Mesenchymal stem cell (in vitro differentiated cells and primary cell): ENCODE results near the gene ZNF687.
A peak's percentile ranks its signal among the peaks of the same experiment; 100 is the strongest.

Source experiments
- DNase-seq: peaks from one replicate; pipeline ENCODE4 v3.0.0-alpha.2; 2013
- H2AFZ ChIP-seq: one replicate; pipeline ENCODE4 v1.6.1; 2013; ENCODE audit warnings: low read depth, mild to moderate bottlenecking, control low read depth, inconsistent platforms, low read length, moderate library complexity
- H2AK5ac ChIP-seq: 2 replicates; pipeline ENCODE4 v1.6.1; 2013; ENCODE audit warnings: low read length, moderate library complexity, mild to moderate bottlenecking, inconsistent platforms; ENCODE audit not compliant: severe bottlenecking
- H2BK120ac ChIP-seq: one replicate; pipeline ENCODE4 v1.6.1; 2013; ENCODE audit warnings: low read depth, mild to moderate bottlenecking, inconsistent platforms, low read length, moderate library complexity
- H2BK12ac ChIP-seq, 2 experiments: one replicate each; pipeline ENCODE4 v1.6.1; 2013; ENCODE audit warnings: inconsistent platforms in 2 of 2, low read length in 2 of 2, mild to moderate bottlenecking in 2 of 2, moderate library complexity in 2 of 2, control low read depth in 1 of 2
- H2BK15ac ChIP-seq: one replicate; pipeline ENCODE4 v1.6.1; 2013; ENCODE audit warnings: mild to moderate bottlenecking, low read depth, inconsistent platforms; ENCODE audit not compliant: poor library complexity, severe bottlenecking
- H2BK5ac ChIP-seq: 2 replicates; pipeline ENCODE4 v1.6.1; 2013; ENCODE audit warnings: low read depth, mild to moderate bottlenecking, low read length, control low read depth, inconsistent platforms; ENCODE audit not compliant: poor library complexity, severe bottlenecking
- H3K14ac ChIP-seq, 2 experiments: one replicate each; pipeline ENCODE4 v1.6.1; 2013; ENCODE audit warnings: inconsistent platforms in 2 of 2, low read length in 2 of 2, control low read depth in 1 of 2, mild to moderate bottlenecking in 1 of 2, moderate library complexity in 1 of 2
- H3K18ac ChIP-seq, 2 experiments: one replicate each; pipeline ENCODE4 v1.6.1; 2013; ENCODE audit warnings: inconsistent platforms in 2 of 2, low read length in 2 of 2, control low read depth in 1 of 2, low read depth in 1 of 2, mild to moderate bottlenecking in 1 of 2
- H3K23ac ChIP-seq, 2 experiments: one replicate each; pipeline ENCODE4 v1.6.1; 2013; ENCODE audit warnings: inconsistent platforms in 2 of 2, low read length in 2 of 2, mild to moderate bottlenecking in 2 of 2, moderate library complexity in 2 of 2, control low read depth in 1 of 2
- H3K27ac ChIP-seq: 2 replicates; pipeline ENCODE4 v1.5.1; 2013; ENCODE audit warnings: mild to moderate bottlenecking, moderate library complexity, low read length, control low read depth, inconsistent platforms; ENCODE audit not compliant: poor library complexity, severe bottlenecking
- H3K27me3 ChIP-seq, 2 experiments: 2 replicates each; pipeline versions ENCODE4 v1.6.1 to v1.7.0; 2013; ENCODE audit warnings: low read length in 2 of 2, mild to moderate bottlenecking in 2 of 2, moderate library complexity in 2 of 2, control low read depth in 1 of 2, inconsistent platforms in 1 of 2; ENCODE audit not compliant: control insufficient read depth in 1 of 2, insufficient read depth in 1 of 2
- H3K36me3 ChIP-seq, 2 experiments: 2 replicates each; pipeline versions ENCODE4 v1.6.1 to v1.7.0; 2013; ENCODE audit warnings: low read length in 2 of 2, control low read depth in 1 of 2, inconsistent platforms in 1 of 2, low read depth in 1 of 2, mild to moderate bottlenecking in 1 of 2; ENCODE audit not compliant: insufficient read depth in 2 of 2, control insufficient read depth in 1 of 2
- H3K4ac ChIP-seq, 2 experiments: one replicate each; pipeline ENCODE4 v1.6.1; 2013; ENCODE audit warnings: inconsistent platforms in 2 of 2, low read length in 2 of 2, mild to moderate bottlenecking in 2 of 2, moderate library complexity in 2 of 2, control low read depth in 1 of 2, low read depth in 1 of 2
- H3K4me1 ChIP-seq: 2 replicates; pipeline ENCODE4 v1.6.1; 2013; ENCODE audit warnings: low read depth, low read length, control low read depth; ENCODE audit not compliant: control insufficient read depth, insufficient read depth
- H3K4me2 ChIP-seq: 2 replicates; pipeline ENCODE4 v1.6.1; 2013; ENCODE audit warnings: low read length, mild to moderate bottlenecking, inconsistent platforms; ENCODE audit not compliant: poor library complexity, severe bottlenecking
- H3K4me3 ChIP-seq, 2 experiments: 2 replicates each; pipeline versions ENCODE4 v1.5.1 to v1.7.0; 2013; ENCODE audit warnings: low read length in 2 of 2, mild to moderate bottlenecking in 2 of 2, control low read depth in 1 of 2, low read depth in 1 of 2; ENCODE audit not compliant: insufficient read depth in 1 of 2
- H3K79me1 ChIP-seq: replicated peaks from 2 replicates; pipeline ENCODE4 v1.6.1; 2013; ENCODE audit warnings: mild to moderate bottlenecking, control low read depth, low read length, inconsistent platforms; ENCODE audit not compliant: poor library complexity, severe bottlenecking
- H3K9ac ChIP-seq: 2 replicates; pipeline ENCODE4 v1.7.0; 2013; ENCODE audit warnings: mild to moderate bottlenecking, low read length, moderate library complexity
- H3K9me3 ChIP-seq: 2 replicates; pipeline ENCODE4 v1.7.0; 2013; ENCODE audit warnings: mild to moderate bottlenecking, low read length; ENCODE audit not compliant: control insufficient read depth
- H4K8ac ChIP-seq: one replicate; pipeline ENCODE4 v1.6.1; 2013; ENCODE audit warnings: inconsistent platforms, mild to moderate bottlenecking, low read length, moderate library complexity
- H4K91ac ChIP-seq: one replicate; pipeline ENCODE4 v1.6.1; 2013; ENCODE audit warnings: mild to moderate bottlenecking, low read length, inconsistent platforms
- WGBS: methylation state at CpG from one replicate; pipeline ENCODE4 v1.1.7; 2013; ENCODE audit warnings: mixed read lengths; 5-methylcytosine and 5-hydroxymethylcytosine counted together

ZNF687 gene

GRCh38 chr1:151311011-151311410 is 28.9 kb downstream of the ZNF687 start:
- Histone ChIP-seq H3K79me1 (peaks cover 25% of the 10 kb centered on the region), H2BK12ac (no peak overlapping the region), H2AK5ac (peak overlapping the region; percentile 10), H3K4me2 (no peak overlapping the region), H2BK5ac (no peak overlapping the region), H3K9me3 (no peaks in the 10 kb centered on the region), H3K18ac (peak overlapping the region in 1 of 2 experiments; percentile 1), H2BK120ac (no peak overlapping the region), H3K4ac (no peak overlapping the region), H3K4me3 (peak overlapping the region in 1 of 2 experiments; percentile 30), H3K9ac (peak overlapping the region; percentile 73), H3K4me1 (peaks cover 30% of the 10 kb centered on the region), H3K23ac (no peak overlapping the region), H2AFZ (no peak overlapping the region), H3K27me3 (no peaks in the 10 kb centered on the region), H3K36me3 (peaks cover 31 to 55% of the 10 kb centered on the region in 2 experiments), H3K14ac (peak overlapping the region in 1 of 2 experiments; percentile 86), H4K8ac (no peak overlapping the region), H2BK15ac (no peak overlapping the region), H3K27ac (peak overlapping the region; percentile 64), H4K91ac (no peak overlapping the region)
- DNase-seq = peak; percentile 55
- 75% methylated on average over 4 of the region's 4 CpGs for WGBS

- Histone ChIP-seq H3K14ac (no peak overlapping the region), H4K91ac (no peak overlapping the region), H3K27ac (peak overlapping the region; percentile 89), H3K79me1 (peaks cover 27% of the 10 kb centered on the region), H3K4ac (peak overlapping the region in 1 of 2 experiments; percentile 64), H2AFZ (no peak overlapping the region), H3K27me3 (no peaks in the 10 kb centered on the region), H3K4me3 (peak overlapping the region in 1 of 2 experiments; percentile 48), H3K9me3 (no peaks in the 10 kb centered on the region), H2BK12ac (peak overlapping the region in 1 of 2 experiments; percentile 9), H2BK120ac (peak overlapping the region; percentile 59), H3K4me1 (peaks cover 30% of the 10 kb centered on the region), H3K23ac (no peak overlapping the region), H3K4me2 (no peak overlapping the region), H2BK15ac (no peak overlapping the region), H3K9ac (peak overlapping the region; percentile 86), H2AK5ac (peak overlapping the region; percentile 49), H2BK5ac (no peak overlapping the region), H3K18ac (peak overlapping the region; percentile 17 to 44), H4K8ac (no peak overlapping the region), H3K36me3 (peaks cover 29 to 55% of the 10 kb centered on the region in 2 experiments)
- peak; percentile 100 for DNase-seq
- WGBS = 27% methylated on average over 7 of the region's 7 CpGs
Observed at GRCh38 chr1:151311589-151312331, 29.7 kb downstream of the ZNF687 start.

GRCh38 chr1:151312411-151312810 is 30.3 kb downstream of the ZNF687 start:
- Histone ChIP-seq H3K18ac (no peak overlapping the region), H3K79me1 (peaks cover 27% of the 10 kb centered on the region), H3K9me3 (no peaks in the 10 kb centered on the region), H2AFZ (no peak overlapping the region), H3K4me3 (peak overlapping the region in 1 of 2 experiments; percentile 48), H3K9ac (peak overlapping the region; percentile 86), H3K14ac (no peak overlapping the region), H4K91ac (no peak overlapping the region), H3K4me1 (peaks cover 30% of the 10 kb centered on the region), H3K27me3 (no peaks in the 10 kb centered on the region), H2BK120ac (no peak overlapping the region), H4K8ac (no peak overlapping the region), H2BK5ac (no peak overlapping the region), H3K4me2 (no peak overlapping the region), H3K4ac (no peak overlapping the region), H3K23ac (no peak overlapping the region), H2AK5ac (no peak overlapping the region), H2BK15ac (no peak overlapping the region), H3K27ac (peak overlapping the region; percentile 89), H3K36me3 (peaks cover 32 to 51% of the 10 kb centered on the region in 2 experiments), H2BK12ac (peak overlapping the region in 1 of 2 experiments; percentile 10)
- WGBS = 90% methylated on average over 3 of the region's 4 CpGs
- DNase-seq = peak; percentile 59

GRCh38 chr1:151312826-151313225 is 30.7 kb downstream of the ZNF687 start:
- no peak overlapping the region for H2BK120ac ChIP-seq
- H2BK12ac ChIP-seq = peak overlapping the region in 1 of 2 experiments; percentile 40
- peaks cover 30% of the 10 kb centered on the region for H3K4me1 ChIP-seq
- peak overlapping the region; percentile 89 for H3K27ac ChIP-seq
- H3K36me3 ChIP-seq = peaks cover 28 to 51% of the 10 kb centered on the region in 2 experiments
- no peak overlapping the region for H2AFZ ChIP-seq
- H3K79me1 ChIP-seq = peaks cover 25% of the 10 kb centered on the region
- no peaks in the 10 kb centered on the region for H3K27me3 ChIP-seq
- H3K9ac ChIP-seq = peak overlapping the region; percentile 86
- no peak overlapping the region for H4K91ac ChIP-seq
- no peak overlapping the region for H3K23ac ChIP-seq
- no peak overlapping the region for H4K8ac ChIP-seq
- H3K4me3 ChIP-seq = peak overlapping the region in 1 of 2 experiments; percentile 48
- H3K4me2 ChIP-seq = no peak overlapping the region
- H2BK15ac ChIP-seq = no peak overlapping the region
- no peak overlapping the region for H3K4ac ChIP-seq
- no peak for DNase-seq
- no peak overlapping the region for H3K14ac ChIP-seq
- H3K18ac ChIP-seq = peak overlapping the region in 1 of 2 experiments; percentile 71
- H2BK5ac ChIP-seq = no peak overlapping the region
- H2AK5ac ChIP-seq = no peak overlapping the region
- H3K9me3 ChIP-seq = no peaks in the 10 kb centered on the region
- 96% methylated on average over 7 of the region's 8 CpGs for WGBS
